NCI-H510A treated with DMSO at 0.1 percent for 48 hours (cell line): ENCODE measurements around the gene FN3K.

ENCODE experiments used
- DNase-seq: peaks from one replicate; lab custom pipeline; 2025; lab: John Stamatoyannopoulos, UW

Gene FN3K

DNA sequence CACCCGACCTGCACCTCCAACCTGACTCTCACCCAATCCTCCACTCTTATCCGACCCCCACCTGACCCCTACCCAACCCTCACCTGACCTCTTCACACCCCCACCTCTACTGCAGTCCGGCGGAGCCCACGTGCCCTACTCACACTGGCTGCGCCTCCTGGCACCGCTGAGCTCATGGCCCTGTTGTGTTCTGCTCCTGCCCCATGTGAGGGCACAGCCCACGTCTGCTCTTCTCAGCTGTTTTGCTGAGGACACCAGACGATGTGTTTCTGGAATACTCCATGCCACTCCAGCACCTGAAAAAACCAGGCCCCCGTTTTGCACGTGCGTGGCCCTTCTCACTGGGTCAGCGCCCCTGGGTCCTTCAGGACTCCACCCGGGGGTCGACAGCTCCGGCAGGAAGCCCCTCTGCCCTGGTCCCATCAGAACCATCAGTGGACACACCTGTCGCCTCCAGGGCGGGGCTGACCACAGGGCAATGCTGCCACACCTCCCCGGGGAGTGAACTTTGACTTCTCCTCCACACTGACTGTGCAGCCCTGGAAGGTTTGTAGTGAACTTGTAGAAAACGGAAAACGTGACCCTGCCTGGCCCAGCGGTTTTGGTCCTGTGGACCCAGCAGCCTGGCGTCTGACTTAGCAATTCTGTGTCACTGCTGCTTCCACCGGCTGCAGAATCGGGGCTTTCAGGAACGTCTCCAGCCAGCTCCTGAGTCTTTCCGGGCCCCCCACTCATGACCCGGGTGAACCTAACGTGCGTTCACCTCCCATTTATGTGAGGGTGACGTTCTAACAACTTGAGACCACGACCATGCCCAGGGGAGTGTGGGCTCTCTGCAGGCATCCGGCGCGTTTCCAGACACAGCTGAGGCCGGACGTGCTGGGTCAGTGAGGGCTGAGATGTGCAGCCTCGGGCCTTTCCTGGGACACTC is 31.2 kb upstream of the FN3K start:
- no peak for DNase-seq

DNA sequence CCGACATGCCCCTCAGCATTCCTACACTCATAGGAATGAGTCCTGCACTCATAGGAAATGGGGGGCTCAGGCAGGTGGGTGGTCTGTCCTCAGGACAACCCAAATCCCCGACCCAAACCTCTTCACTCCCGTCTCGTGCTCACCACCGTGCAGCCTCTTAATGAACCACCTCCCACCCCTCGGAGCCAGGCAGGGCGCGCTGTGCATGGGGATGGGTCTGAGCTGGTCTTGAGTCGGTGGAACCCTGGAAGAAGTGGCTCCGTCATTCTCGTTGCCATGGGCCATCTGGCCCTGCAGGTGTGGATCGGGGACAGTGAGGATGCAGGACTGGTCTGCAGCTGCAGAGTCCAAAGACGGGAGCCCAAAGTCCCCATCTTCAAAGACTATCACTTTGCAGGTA is 30.5 kb upstream of the FN3K start:
- no peak for DNase-seq

- no peak for DNase-seq
These were observed 29.7 kb upstream of the FN3K start for GRCh38 chr17:82705756-82706155.

DNA sequence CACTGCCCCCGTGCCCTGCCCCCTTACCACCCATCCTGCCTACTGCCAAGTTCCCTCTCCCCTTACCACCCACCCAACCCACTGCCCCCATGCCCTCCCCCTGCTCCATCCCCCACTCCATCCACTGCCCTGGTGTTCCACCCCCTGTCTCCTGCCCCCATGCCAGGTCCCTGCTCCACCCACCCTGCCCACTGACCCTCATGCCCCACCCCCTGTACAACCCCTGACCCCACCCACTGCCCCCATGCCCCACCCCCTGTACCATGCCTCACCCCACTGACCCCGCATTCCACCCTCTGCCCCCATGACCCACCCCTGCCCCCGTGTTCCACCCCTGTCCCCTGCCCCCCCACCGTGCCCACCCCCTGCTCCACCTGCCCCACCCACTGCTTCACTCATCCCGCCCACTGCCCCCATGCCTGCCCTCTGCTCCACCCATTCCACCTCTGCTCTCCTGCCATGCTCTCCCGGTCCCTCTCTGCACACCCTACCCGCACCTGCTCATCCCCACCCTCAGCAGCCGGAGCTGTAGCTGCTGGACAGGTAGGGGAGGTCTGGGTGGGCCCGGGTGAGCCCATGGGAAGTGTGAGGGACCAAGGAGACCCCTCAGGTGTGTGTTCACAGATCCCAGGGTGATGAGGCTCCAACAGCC is 26.3 kb upstream of the FN3K start:
- no peak for DNase-seq

DNA sequence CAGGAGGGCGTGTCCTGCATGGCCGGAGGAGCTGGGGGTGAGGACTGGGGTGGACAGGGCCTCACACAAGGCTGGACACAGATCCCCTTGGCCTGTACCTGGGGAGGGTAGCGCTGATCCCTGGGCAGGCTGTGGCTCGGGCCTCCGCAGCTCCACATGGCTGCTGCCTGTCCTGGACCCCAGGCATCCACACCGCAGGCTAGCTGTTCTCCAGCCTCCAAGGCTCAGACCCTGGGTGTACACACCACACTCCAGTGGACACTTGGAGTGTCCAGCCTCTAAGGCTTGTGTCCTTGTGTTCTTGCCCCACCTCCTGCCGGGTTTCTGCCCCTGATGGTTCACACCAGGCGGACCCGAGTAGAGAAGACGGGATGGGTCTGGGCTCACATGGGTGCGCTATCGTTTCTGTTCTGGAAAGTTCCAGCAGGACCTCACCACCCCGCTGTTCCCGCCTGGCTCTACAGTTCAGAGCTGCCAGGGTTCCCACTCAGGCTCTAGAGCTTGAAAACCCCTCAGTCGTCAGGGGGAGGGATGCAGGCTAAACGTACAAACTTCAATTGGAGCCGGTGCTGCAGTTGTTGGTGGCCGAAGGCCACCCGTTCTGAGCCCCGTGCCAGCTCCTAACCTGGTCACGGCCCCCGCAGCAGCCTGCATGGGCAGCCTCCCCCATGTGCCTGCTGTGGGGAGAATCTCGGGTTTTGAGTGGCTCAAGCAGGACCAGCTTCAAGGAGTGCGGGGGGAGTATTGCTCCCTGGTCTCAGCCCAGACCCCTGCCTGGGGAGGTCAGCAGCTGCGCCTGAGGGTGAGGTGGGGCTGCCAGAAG is 25.5 kb upstream of the FN3K start:
- DNase-seq, result no peak

DNA sequence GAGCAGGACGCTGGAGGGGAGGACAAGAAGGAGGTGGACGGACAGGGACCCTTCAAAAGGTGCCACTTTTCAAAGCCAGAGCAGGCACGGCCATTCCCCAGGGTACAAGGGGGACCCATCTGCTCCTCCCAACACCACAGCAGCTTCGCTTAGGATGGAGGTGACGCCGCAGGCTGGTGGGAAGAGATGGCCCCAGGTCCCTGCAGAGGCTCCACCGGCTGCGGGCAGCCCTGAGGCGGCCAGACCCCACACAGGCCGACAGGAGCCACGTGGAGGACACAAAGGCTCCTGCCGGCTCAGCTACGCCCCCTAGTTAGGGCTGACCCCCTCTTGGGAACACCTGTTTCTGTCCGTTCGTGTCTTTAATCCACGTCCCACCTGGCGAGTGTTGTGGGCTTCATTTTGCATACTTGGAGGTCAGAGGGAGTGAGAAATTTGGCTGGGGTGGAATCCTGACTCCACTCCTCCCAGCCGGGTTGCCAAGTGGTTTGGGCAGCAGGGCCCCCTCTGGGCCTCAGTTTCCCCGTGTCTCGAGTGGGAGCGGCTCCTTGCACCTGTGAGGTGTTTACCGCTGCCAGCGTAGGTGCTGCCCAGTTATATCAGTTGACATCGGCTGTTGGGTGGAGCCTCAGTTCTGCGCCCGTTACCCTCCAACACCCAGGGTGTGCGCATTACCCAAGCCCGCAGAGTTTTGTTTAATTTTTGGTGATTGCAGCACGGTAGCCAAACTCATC is 24.7 kb upstream of the FN3K start:
- no peak for DNase-seq

DNA sequence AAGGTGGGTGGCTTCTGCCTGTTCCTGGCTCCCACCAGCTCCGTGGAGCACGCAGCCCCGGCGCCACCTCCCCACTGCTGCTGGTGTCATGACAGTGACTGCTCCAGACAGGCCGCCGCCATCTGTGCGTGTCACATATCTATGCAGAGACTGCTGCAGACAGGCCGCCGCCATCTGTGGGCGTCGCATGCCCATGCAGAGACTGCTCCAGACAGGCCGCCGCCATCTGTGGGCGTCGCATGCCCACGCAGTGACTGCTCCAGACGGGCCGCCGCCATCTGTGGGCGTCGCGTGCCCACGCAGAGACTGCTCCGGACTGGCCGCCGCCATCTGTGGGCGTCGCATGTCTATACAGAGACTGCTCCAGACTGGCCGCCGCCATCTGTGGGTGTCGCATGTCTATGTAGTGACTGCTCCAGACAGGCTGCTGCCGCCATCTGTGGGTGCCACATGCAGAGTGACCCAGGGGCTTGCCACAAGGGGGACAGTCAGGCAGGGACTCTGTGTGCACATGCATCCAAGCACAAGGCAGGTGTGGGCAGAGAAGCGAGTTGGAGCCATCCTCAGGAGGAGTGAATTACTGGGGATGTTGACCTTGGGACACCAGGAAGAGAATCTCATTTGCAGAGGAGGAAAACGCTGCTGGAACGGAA is 22.2 kb upstream of the FN3K start:
- DNase-seq, result no peak

GRCh38 chr17:82716203-82717010 is 19.0 kb upstream of the FN3K start, which contains the start of gene FN3KRP:
FN3KRP (plus strand) TSS chr17:82716706; CDS start chr17:82716756, 50 bp downstream.
- peak; percentile 74 for DNase-seq

GRCh38 chr17:82718986-82719685 is 16.3 kb upstream of the FN3K start:
- no peak for DNase-seq

- no peak for DNase-seq
These were observed 15.2 kb upstream of the FN3K start for GRCh38 chr17:82720204-82720603.

DNA sequence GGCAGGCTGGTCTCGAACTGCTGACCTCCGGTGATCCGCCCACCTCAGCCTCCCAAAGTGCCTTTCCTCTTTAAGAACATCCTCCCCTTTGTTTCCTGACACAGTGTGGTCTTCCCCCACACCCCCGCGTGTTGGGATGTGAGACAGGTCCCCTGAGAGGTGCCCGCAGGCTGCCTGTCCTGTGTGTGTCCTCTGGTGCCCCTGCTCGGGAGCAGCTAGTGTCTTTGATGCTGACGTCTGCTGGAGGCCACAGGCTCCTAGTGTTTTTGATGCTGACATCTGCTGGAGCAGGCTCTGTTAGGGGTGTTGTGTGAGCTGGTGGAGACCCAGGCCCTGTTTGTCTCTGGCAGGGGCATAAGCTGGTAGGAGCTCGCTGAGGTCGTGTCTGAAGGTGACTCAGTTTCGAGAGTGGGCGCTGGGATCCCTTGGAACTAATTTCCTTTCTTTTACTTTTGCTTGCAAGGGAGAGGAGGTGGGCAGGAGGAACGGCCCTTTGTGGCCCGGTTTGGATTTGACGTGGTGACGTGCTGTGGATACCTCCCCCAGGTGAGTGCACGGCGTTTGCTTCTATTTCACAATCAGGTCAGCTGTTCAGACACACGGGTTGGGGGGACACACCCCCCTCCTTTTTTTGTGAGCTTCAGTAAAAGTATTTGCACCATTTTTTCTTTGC is 12.9 kb upstream of the FN3K start:
- DNase-seq, result no peak

DNA sequence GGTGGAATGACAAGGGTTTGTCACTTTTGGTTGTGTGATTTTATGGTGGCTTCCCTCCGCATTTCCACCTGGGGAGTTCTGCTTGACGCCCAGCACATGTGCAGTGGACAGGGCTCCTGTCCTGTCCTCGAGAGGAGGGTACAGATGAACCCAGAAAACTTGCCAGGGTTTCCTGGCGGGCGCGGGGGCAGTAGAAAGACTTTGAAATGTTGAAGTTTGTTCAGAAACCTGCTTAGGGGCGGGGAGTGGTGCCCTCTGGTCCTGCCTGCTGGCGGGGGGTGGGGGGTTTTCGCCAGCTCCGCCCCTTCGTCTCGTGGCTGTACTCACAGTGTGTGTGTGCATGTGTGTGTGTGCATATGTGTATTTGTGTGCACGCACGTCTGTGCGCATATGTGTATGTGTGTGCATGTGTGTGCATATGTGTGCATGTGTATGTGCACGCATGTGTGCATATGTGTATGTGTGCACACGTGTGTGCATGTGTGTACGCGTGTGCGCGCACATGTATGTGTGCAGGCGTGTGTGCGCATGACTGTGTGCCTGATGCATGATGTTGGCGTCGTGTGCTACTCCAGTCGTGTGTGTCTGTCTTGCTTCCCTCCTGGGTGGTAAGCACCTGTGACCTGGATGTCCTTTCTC is 12.1 kb upstream of the FN3K start:
- no peak for DNase-seq

DNA sequence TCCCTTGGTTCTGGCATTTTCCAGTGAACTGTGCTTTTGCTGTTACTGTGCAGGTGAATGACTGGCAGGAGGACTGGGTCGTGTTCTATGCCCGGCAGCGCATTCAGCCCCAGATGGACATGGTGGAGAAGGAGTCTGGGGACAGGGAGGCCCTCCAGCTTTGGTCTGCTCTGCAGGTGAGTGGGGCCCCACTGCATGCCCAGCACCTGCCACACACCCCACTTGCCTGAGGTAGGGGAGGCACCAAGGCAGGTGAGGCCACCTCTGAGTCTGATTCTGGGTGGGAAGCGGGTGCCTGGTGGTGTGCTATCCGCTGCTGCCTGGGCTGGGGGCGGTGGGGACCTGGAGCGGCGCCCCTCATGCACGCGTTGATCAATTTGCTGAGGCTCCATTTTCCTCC is 9.0 kb upstream of the FN3K start:
- DNase-seq, result no peak

DNA sequence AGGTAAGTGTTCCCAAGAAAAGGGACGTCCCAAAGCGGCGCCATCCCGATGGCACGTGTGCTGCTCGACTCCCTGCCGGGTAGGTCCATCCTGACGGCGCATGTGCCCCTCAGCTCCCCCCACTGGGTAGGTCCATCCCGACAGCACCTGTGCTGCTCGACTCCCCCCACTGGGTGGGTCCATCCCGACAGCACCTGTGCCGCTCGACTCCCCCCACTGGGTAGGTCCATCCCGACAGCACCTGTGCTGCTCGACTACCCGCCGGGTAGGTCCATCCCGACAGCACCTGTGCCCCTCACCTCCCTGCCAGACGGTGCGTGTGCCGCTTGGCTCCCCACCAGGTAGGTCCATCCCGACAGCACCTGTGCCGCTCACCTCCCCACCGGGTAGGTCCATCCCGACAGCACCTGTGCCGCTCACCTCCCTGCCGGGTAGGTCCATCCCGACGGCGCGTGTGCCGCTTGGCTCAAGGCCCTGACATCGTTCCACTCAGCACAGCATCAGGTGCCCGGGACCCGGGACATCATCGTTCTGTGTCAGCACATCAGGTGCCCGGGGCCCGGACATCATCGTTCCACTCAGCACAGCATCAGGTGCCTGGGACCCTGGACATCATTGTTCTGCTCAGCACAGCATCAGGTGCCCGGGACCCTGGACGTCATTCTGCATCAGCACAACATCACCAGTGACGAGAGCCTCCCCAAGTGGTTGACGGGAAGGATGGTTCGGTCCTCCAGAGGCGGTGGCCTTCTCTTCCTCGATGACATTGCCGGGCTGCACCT is 5.7 kb upstream of the FN3K start:
- no peak for DNase-seq

DNA sequence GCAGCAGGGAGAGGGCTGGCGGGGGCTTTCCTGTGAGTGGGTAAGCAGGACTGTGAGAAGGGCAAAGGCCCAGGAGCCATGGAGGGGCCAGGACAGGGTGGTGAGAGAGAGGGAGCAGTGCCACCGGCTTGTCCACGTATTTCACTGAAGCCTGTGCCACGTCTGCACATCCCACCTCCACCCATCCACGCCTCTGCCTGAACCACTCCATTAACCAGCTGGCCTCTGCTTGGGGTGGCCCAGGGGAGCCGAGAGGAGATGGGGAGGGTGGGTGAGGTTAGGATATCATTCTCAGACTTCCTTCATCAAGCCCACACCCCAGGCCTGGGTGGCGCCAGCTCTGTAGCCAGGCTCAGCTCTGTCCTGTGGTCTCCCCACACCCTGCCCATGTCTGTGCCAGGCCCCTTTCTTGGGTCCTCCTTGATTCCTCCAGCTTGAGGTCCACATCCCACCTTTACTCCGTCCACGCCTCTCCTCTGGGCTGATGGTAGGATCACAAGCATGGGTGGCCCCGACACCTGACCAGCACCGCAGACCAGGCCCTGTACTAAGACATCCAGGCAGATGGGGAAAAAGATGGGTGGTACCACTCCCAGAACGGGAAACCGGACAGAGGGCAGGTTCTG is 3.2 kb upstream of the FN3K start:
- DNase-seq, result no peak

GRCh38 chr17:82736511-82737185 is 1.2 kb downstream of the FN3K start:
- DNase-seq, result no peak
